ENCODE data around the gene STK11IP. TPM values are rescaled to one million over a fixed set of nuclear protein-coding genes. Genes with fewer than 3 reads are reported as not detected.

STK11IP gene
- total RNA-seq, 1 experiment from 2014 or later: 39.9 TPM

DNA sequence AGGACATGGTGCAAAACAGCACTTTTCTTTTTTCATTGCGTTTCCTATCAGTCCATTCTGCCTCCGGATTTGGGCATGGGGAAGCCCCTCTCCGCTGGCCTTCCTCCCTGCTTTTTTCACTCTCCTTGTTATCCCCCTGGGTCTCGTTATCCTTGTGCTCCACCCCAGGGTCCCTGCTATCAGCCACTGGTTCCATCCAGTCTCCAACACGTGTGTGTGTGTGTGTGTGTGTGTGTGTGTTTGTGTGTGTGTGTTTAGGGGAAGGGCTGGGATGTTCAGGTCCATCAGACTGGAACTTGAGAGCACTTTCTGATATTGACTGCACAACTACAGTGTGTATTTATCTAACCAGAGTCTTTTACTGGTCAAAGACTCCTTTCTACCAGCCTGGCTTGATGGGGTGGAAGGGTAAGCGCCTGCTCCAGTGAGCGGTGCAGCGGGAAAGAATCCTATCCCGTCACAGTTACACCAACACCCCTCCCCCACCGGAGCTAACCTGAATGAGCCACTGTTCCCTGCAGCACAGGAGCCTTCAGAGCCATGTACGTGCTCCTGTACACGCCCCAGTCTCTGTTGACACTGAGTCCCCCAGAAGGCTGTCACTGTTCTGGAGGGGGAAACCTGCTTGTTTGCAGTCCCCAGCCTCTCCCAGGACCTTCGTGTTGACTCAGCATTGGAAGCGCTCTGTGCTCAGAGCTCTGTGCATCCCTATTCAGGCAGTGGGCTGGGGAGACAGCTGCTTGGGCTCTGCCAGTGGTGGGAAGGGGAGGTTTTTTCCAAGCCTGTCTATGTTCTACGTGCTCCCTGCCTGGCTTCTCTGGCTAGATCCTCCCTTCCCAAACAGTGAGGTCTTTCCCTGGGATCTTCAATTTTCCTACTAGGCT lies 20.9 kb upstream of the STK11IP start:
- H3K36me3 Mint-ChIP-seq: no peaks in the 10 kb centered on the region
- H3K4me3 Mint-ChIP-seq: peak overlapping the region; percentile 35
- no peaks in the 10 kb centered on the region for H3K9me3 Mint-ChIP-seq
- ChIA-PET POLR2A (interaction anchor here (0.9 to 1.9 kb wide), 3 partner anchors 15 to 91 kb away, joined by 3 to 14 read pairs (median 3); partner anchors contain the start of gene STK11IP), CTCF (interaction anchor here (0.9 to 4.9 kb wide), 6 partner anchors 15 to 47 kb away, joined by 3 to 44 read pairs (median 4); partner anchors contain the start of genes CHPF, STK11IP and TMEM198)
- peaks cover 57% of the 10 kb centered on the region for H3K4me1 Mint-ChIP-seq
- ATAC-seq (peak; percentile 86), DNase-seq (ENCODE audit: low spot score) (peak; percentile 65)
- H3K27ac Mint-ChIP-seq: peak overlapping the region; percentile 76; the same call in 1 of the 2 replicates
- H3K27me3 Mint-ChIP-seq (ENCODE audit: low read depth): peaks cover 26% of the 10 kb centered on the region
- TF ChIP-seq, protein P1, sequence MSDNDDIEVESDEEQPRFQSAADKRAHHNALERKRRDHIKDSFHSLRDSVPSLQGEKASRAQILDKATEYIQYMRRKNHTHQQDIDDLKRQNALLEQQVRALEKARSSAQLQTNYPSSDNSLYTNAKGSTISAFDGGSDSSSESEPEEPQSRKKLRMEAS (CRISPR knock-in tag; IDR thresholded peaks at IDR 0.05): 0 out of 2 replicates have a peak, but pooled peaks have one; percentile 43
- TF ChIP-seq TCF7 (CRISPR knock-in tag; IDR thresholded peaks at IDR 0.05; ENCODE audit: low read depth) (no peak), FOXK1 (CRISPR knock-in tag; IDR thresholded peaks at IDR 0.05) (no peak), ETV6 (CRISPR knock-in tag; IDR thresholded peaks at IDR 0.05) (no peak), ATF1 (CRISPR knock-in tag; IDR thresholded peaks at IDR 0.05) (no peak), NFATC4 (CRISPR knock-in tag; IDR thresholded peaks at IDR 0.05) (no peak), FOXP1 (CRISPR knock-in tag; IDR thresholded peaks at IDR 0.05; ENCODE audit: borderline replicate concordance) (no peak), ZNF232 (CRISPR knock-in tag; IDR thresholded peaks at IDR 0.05) (peak; percentile 34; the same call in 1 of the 2 replicates), SP1 (CRISPR knock-in tag; conservative IDR thresholded peaks at IDR 0.05) (no peak), KAT7 (CRISPR knock-in tag; IDR thresholded peaks at IDR 0.05; ENCODE audit: borderline replicate concordance) (no peak), GABPB1 (CRISPR knock-in tag; IDR thresholded peaks at IDR 0.05) (peak; percentile 66; the same call in 1 of the 2 replicates), JAZF1 (CRISPR knock-in tag; IDR thresholded peaks at IDR 0.05) (no peak)
- TF ChIP-seq, protein P2, sequence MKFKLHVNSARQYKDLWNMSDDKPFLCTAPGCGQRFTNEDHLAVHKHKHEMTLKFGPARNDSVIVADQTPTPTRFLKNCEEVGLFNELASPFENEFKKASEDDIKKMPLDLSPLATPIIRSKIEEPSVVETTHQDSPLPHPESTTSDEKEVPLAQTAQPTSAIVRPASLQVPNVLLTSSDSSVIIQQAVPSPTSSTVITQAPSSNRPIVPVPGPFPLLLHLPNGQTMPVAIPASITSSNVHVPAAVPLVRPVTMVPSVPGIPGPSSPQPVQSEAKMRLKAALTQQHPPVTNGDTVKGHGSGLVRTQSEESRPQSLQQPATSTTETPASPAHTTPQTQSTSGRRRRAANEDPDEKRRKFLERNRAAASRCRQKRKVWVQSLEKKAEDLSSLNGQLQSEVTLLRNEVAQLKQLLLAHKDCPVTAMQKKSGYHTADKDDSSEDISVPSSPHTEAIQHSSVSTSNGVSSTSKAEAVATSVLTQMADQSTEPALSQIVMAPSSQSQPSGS (CRISPR knock-in tag; IDR thresholded peaks at IDR 0.05; ENCODE audit: borderline replicate concordance, low read depth): no peak
- TF ChIP-seq, protein P3, sequence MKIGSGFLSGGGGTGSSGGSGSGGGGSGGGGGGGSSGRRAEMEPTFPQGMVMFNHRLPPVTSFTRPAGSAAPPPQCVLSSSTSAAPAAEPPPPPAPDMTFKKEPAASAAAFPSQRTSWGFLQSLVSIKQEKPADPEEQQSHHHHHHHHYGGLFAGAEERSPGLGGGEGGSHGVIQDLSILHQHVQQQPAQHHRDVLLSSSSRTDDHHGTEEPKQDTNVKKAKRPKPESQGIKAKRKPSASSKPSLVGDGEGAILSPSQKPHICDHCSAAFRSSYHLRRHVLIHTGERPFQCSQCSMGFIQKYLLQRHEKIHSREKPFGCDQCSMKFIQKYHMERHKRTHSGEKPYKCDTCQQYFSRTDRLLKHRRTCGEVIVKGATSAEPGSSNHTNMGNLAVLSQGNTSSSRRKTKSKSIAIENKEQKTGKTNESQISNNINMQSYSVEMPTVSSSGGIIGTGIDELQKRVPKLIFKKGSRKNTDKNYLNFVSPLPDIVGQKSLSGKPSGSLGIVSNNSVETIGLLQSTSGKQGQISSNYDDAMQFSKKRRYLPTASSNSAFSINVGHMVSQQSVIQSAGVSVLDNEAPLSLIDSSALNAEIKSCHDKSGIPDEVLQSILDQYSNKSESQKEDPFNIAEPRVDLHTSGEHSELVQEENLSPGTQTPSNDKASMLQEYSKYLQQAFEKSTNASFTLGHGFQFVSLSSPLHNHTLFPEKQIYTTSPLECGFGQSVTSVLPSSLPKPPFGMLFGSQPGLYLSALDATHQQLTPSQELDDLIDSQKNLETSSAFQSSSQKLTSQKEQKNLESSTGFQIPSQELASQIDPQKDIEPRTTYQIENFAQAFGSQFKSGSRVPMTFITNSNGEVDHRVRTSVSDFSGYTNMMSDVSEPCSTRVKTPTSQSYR (CRISPR knock-in tag; IDR thresholded peaks at IDR 0.05): peak; percentile 71; the same call in 1 of the 2 replicates
- TF ChIP-seq, protein P4, sequence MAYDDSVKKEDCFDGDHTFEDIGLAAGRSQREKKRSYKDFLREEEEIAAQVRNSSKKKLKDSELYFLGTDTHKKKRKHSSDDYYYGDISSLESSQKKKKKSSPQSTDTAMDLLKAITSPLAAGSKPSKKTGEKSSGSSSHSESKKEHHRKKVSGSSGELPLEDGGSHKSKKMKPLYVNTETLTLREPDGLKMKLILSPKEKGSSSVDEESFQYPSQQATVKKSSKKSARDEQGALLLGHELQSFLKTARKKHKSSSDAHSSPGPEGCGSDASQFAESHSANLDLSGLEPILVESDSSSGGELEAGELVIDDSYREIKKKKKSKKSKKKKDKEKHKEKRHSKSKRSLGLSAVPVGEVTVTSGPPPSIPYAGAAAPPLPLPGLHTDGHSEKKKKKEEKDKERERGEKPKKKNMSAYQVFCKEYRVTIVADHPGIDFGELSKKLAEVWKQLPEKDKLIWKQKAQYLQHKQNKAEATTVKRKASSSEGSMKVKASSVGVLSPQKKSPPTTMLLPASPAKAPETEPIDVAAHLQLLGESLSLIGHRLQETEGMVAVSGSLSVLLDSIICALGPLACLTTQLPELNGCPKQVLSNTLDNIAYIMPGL (CRISPR knock-in tag; IDR thresholded peaks at IDR 0.05): no peak
- TF ChIP-seq, protein P5, sequence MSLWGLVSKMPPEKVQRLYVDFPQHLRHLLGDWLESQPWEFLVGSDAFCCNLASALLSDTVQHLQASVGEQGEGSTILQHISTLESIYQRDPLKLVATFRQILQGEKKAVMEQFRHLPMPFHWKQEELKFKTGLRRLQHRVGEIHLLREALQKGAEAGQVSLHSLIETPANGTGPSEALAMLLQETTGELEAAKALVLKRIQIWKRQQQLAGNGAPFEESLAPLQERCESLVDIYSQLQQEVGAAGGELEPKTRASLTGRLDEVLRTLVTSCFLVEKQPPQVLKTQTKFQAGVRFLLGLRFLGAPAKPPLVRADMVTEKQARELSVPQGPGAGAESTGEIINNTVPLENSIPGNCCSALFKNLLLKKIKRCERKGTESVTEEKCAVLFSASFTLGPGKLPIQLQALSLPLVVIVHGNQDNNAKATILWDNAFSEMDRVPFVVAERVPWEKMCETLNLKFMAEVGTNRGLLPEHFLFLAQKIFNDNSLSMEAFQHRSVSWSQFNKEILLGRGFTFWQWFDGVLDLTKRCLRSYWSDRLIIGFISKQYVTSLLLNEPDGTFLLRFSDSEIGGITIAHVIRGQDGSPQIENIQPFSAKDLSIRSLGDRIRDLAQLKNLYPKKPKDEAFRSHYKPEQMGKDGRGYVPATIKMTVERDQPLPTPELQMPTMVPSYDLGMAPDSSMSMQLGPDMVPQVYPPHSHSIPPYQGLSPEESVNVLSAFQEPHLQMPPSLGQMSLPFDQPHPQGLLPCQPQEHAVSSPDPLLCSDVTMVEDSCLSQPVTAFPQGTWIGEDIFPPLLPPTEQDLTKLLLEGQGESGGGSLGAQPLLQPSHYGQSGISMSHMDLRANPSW (CRISPR knock-in tag; conservative IDR thresholded peaks at IDR 0.05; ENCODE audit: low read depth): no peak
